B cell (primary cell): ENCODE data around the gene MSI1.

ENCODE experiments used
- EZH2 ChIP-seq: IDR thresholded peaks from 2 replicates; pipeline ENCODE4 v1.6.1; 2012; ENCODE audit warnings: borderline replicate concordance, low read depth, mild to moderate bottlenecking, moderate library complexity, low read length; ENCODE audit not compliant: insufficient read depth, poor library complexity, severe bottlenecking
- TF ChIP-seq, protein P1 (sequence below): fragments of 200-600 bp; IDR thresholded peaks from one replicate; pipeline ENCODE4 v1.8.0; 2022; ENCODE audit warnings: antibody characterized with exemption, mild to moderate bottlenecking

DNA sequence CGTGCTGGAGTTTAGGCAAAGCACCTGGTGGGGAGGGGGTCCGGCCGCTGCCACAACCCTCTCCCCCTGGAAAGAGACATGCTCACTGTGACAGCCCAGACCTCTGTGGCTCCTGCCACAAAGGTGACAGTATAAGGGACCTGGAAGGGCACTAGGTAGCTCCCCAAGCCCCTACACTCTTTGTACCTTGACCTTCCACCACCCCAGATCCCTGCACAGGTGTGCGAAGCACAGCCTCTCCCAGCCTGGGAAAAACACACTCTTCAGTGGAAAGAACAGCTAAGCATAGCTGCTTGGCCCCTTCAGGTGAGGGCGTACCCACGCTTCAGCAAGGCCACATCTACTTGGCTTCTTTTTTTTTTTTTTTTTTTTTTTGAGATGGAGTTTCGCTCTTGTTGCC lies 36.4 kb downstream of the MSI1 start:
- TF ChIP-seq, protein P1, sequence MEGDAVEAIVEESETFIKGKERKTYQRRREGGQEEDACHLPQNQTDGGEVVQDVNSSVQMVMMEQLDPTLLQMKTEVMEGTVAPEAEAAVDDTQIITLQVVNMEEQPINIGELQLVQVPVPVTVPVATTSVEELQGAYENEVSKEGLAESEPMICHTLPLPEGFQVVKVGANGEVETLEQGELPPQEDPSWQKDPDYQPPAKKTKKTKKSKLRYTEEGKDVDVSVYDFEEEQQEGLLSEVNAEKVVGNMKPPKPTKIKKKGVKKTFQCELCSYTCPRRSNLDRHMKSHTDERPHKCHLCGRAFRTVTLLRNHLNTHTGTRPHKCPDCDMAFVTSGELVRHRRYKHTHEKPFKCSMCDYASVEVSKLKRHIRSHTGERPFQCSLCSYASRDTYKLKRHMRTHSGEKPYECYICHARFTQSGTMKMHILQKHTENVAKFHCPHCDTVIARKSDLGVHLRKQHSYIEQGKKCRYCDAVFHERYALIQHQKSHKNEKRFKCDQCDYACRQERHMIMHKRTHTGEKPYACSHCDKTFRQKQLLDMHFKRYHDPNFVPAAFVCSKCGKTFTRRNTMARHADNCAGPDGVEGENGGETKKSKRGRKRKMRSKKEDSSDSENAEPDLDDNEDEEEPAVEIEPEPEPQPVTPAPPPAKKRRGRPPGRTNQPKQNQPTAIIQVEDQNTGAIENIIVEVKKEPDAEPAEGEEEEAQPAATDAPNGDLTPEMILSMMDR = no peak
- TF ChIP-seq EZH2 = no peak
